GM23338 (cell line): ENCODE measurements around the gene C1orf116. TPM values are rescaled to one million over a fixed set of nuclear protein-coding genes. Genes with fewer than 3 reads are reported as not detected.

Experiments
- ATAC-seq: fragments of 200-7000 bp; cut with Tn5 transposase; 3 replicates; pipeline ENCODE4 v1.9.1; 2020
- DNase-seq: peaks from one replicate; pipeline ENCODE4 v3.0.0-alpha.2; 2015; ENCODE audit warnings: low spot score
- H2AFZ ChIP-seq: fragments of 200-600 bp; sonication (generic); 2 replicates; pipeline ENCODE4 v1.8.0; 2016; ENCODE audit warnings: antibody characterized with exemption, mild to moderate bottlenecking, moderate library complexity
- H3F3A ChIP-seq: fragments of 200-600 bp; sonication (generic); replicated peaks from 2 replicates; pipeline ENCODE4 v1.8.0; 2017; ENCODE audit warnings: antibody characterized with exemption, mixed run types, low read depth
- H3K27ac ChIP-seq: fragments of 200-600 bp; sonication (generic); 2 replicates; pipeline ENCODE4 v1.6.1; 2016; ENCODE audit warnings: low read depth
- H3K27me3 ChIP-seq: fragments of 200-600 bp; sonication (generic); 2 replicates; pipeline ENCODE4 v1.8.0; 2016; ENCODE audit warnings: mild to moderate bottlenecking, mixed run types, moderate library complexity; ENCODE audit not compliant: insufficient read depth
- H3K36me3 ChIP-seq: fragments of 200-600 bp; sonication (generic); 2 replicates; pipeline ENCODE4 v1.8.0; 2016; ENCODE audit warnings: mild to moderate bottlenecking; ENCODE audit not compliant: insufficient read depth
- H3K4me1 ChIP-seq: fragments of 200-600 bp; sonication (generic); 2 replicates; pipeline ENCODE4 v1.8.0; 2016; ENCODE audit warnings: mild to moderate bottlenecking, moderate library complexity; ENCODE audit not compliant: insufficient read depth
- H3K4me2 ChIP-seq: fragments of 200-600 bp; sonication (generic); 2 replicates; pipeline ENCODE4 v1.7.1; 2017; ENCODE audit warnings: mixed run types
- H3K4me3 ChIP-seq: fragments of 200-600 bp; sonication (generic); 2 replicates; pipeline ENCODE4 v1.6.1; 2016; ENCODE audit warnings: mixed run types
- H3K79me2 ChIP-seq: fragments of 200-600 bp; sonication (generic); replicated peaks from 2 replicates; pipeline ENCODE4 v1.8.0; 2017; ENCODE audit warnings: mild to moderate bottlenecking; ENCODE audit not compliant: insufficient read depth
- H3K9me2 ChIP-seq: fragments of 200-600 bp; sonication (generic); 2 replicates; pipeline ENCODE4 v1.8.0; 2017; ENCODE audit not compliant: insufficient read depth
- H4K20me1 ChIP-seq: fragments of 200-600 bp; sonication (generic); replicated peaks from 2 replicates; pipeline ENCODE4 v1.8.0; 2017; ENCODE audit warnings: mild to moderate bottlenecking; ENCODE audit not compliant: insufficient read depth
- H3K27ac Mint-ChIP-seq: 2 replicates; pipeline ENCODE4 v1.8.0; 2020; ENCODE audit warnings: inconsistent platforms, mild to moderate bottlenecking, moderate library complexity, mixed read lengths
- H3K27me3 Mint-ChIP-seq: 3 replicates; pipeline ENCODE4 v1.8.0; 2022; ENCODE audit warnings: low read depth, mild to moderate bottlenecking, moderate library complexity, mixed read lengths, inconsistent platforms; ENCODE audit not compliant: insufficient read depth, poor library complexity
- H3K36me3 Mint-ChIP-seq: 3 replicates; pipeline ENCODE4 v1.8.0; 2021; ENCODE audit warnings: low read depth, mild to moderate bottlenecking, inconsistent platforms, moderate library complexity, mixed read lengths
- H3K4me1 Mint-ChIP-seq: 3 replicates; pipeline ENCODE4 v1.8.0; 2020; ENCODE audit warnings: mild to moderate bottlenecking, inconsistent platforms, mixed read lengths
- H3K4me3 Mint-ChIP-seq: 3 replicates; pipeline ENCODE4 v1.8.0; 2021; ENCODE audit warnings: moderate library complexity, mild to moderate bottlenecking, inconsistent platforms, mixed read lengths
- H3K9me3 Mint-ChIP-seq: 3 replicates; pipeline ENCODE4 v1.8.0; 2020; ENCODE audit warnings: moderate library complexity, mild to moderate bottlenecking, inconsistent platforms, mixed read lengths
- CREB1 ChIP-seq: fragments of 250-450 bp; sonication (Bioruptor Pico); IDR thresholded peaks from 2 replicates; pipeline ENCODE4 v1.5.0; 2020; ENCODE audit warnings: low read depth, mild to moderate bottlenecking, moderate library complexity
- CTCF ChIP-seq, 2 experiments: fragments of 200-600 bp in 1 of 2; sonication (generic) in 1 of 2; conservative IDR thresholded peaks; 2 replicates each; pipeline versions ENCODE4 v1.5.1 to v1.6.1; 2016 to 2017; ENCODE audit warnings: antibody characterized with exemption in 2 of 2, low read depth in 2 of 2, mild to moderate bottlenecking in 2 of 2, moderate library complexity in 1 of 2
- ETS1 ChIP-seq: IDR thresholded peaks from 2 replicates; pipeline ENCODE4 v1.6.1; 2016; ENCODE audit warnings: antibody characterized with exemption
- EZH2 ChIP-seq: fragments of 200-600 bp; sonication (generic); IDR thresholded peaks from one replicate; pipeline ENCODE4 v1.8.0; 2017; ENCODE audit warnings: antibody characterized with exemption, mild to moderate bottlenecking, low read depth; ENCODE audit not compliant: unreplicated experiment
- EZH2phosphoT487 ChIP-seq: fragments of 200-600 bp; sonication (generic); IDR thresholded peaks from one replicate; pipeline ENCODE4 v1.8.1; 2018; ENCODE audit warnings: antibody characterized with exemption; ENCODE audit not compliant: unreplicated experiment
- JUNB ChIP-seq: IDR thresholded peaks from one replicate; pipeline ENCODE4 v1.6.1; 2016; ENCODE audit warnings: antibody characterized with exemption; ENCODE audit not compliant: unreplicated experiment
- NANOG ChIP-seq: IDR thresholded peaks from 2 replicates; pipeline ENCODE4 v1.6.1; 2016; ENCODE audit warnings: antibody characterized with exemption, borderline replicate concordance
- POLR2AphosphoS5 ChIP-seq: IDR thresholded peaks from 2 replicates; pipeline ENCODE4 v1.6.1; 2016; ENCODE audit warnings: antibody characterized with exemption, low read depth
- STAT1 ChIP-seq: IDR thresholded peaks from one replicate; pipeline ENCODE4 v1.6.1; 2016; ENCODE audit warnings: antibody characterized with exemption; ENCODE audit not compliant: unreplicated experiment
- ZNF114 ChIP-seq: fragments of 250-450 bp; sonication (Bioruptor Pico); IDR thresholded peaks from 2 replicates; pipeline ENCODE4 v1.5.0; 2020; ENCODE audit warnings: mild to moderate bottlenecking, moderate library complexity
- ZNF331 ChIP-seq: fragments of 250-450 bp; sonication (Bioruptor Pico); IDR thresholded peaks from 2 replicates; pipeline ENCODE4 v1.5.0; 2020; ENCODE audit warnings: low read depth, mild to moderate bottlenecking, moderate library complexity
- polyA plus RNA-seq: library from polyadenylated mRNA; unstranded; fragments of >200 nt; fragmentation: Nextera tagmentation; extraction: Ambion mirVana; gene quantifications from 2 replicates; pipeline ENCODE4 v1.2.1, GENCODE V29; 2016
- total RNA-seq: library from RNA; depleted of rRNA; stranded (reverse); fragments of >200 nt; shearing (Covaris generic); gene quantifications from 2 replicates; pipeline ENCODE4 v1.2.3, GENCODE V29; 2014
- TF ChIP-seq, protein P1 (sequence below): fragments of 250-450 bp; sonication (Bioruptor Pico); IDR thresholded peaks from 2 replicates; pipeline ENCODE4 v1.5.0; 2020; ENCODE audit warnings: mild to moderate bottlenecking, moderate library complexity
- TF ChIP-seq, protein P2 (sequence below): IDR thresholded peaks from one replicate; pipeline ENCODE4 v1.6.1; 2018; ENCODE audit warnings: antibody characterized with exemption; ENCODE audit not compliant: unreplicated experiment

The C1orf116 gene
- total and polyA plus RNA-seq, 2 experiments from 2014 or later = 2.3 to 5.3 TPM

- no peaks in the 10 kb centered on the region for H3K9me2 ChIP-seq
- peaks cover 22% of the 10 kb centered on the region for H3K4me1 Mint-ChIP-seq
- H3K27me3 Mint-ChIP-seq = no peaks in the 10 kb centered on the region
- H3K4me2 ChIP-seq = no peak overlapping the region
- H3K27ac Mint-ChIP-seq = no peak overlapping the region
- H3K9me3 Mint-ChIP-seq = no peaks in the 10 kb centered on the region
- H3F3A ChIP-seq = no peaks in the 10 kb centered on the region
- peaks cover 15% of the 10 kb centered on the region for H3K4me1 ChIP-seq
- no peak overlapping the region for H3K4me3 ChIP-seq
- no peaks in the 10 kb centered on the region for H3K79me2 ChIP-seq
- H3K27me3 ChIP-seq = no peaks in the 10 kb centered on the region
- no peak overlapping the region for H2AFZ ChIP-seq
- H3K36me3 ChIP-seq = no peaks in the 10 kb centered on the region
- no peaks in the 10 kb centered on the region for H4K20me1 ChIP-seq
- ATAC-seq (no peak), DNase-seq (no peak)
- TF ChIP-seq NANOG = no peak
- TF ChIP-seq ETS1 = no peak
- TF ChIP-seq ZNF331 = no peak
- TF ChIP-seq, protein P1, sequence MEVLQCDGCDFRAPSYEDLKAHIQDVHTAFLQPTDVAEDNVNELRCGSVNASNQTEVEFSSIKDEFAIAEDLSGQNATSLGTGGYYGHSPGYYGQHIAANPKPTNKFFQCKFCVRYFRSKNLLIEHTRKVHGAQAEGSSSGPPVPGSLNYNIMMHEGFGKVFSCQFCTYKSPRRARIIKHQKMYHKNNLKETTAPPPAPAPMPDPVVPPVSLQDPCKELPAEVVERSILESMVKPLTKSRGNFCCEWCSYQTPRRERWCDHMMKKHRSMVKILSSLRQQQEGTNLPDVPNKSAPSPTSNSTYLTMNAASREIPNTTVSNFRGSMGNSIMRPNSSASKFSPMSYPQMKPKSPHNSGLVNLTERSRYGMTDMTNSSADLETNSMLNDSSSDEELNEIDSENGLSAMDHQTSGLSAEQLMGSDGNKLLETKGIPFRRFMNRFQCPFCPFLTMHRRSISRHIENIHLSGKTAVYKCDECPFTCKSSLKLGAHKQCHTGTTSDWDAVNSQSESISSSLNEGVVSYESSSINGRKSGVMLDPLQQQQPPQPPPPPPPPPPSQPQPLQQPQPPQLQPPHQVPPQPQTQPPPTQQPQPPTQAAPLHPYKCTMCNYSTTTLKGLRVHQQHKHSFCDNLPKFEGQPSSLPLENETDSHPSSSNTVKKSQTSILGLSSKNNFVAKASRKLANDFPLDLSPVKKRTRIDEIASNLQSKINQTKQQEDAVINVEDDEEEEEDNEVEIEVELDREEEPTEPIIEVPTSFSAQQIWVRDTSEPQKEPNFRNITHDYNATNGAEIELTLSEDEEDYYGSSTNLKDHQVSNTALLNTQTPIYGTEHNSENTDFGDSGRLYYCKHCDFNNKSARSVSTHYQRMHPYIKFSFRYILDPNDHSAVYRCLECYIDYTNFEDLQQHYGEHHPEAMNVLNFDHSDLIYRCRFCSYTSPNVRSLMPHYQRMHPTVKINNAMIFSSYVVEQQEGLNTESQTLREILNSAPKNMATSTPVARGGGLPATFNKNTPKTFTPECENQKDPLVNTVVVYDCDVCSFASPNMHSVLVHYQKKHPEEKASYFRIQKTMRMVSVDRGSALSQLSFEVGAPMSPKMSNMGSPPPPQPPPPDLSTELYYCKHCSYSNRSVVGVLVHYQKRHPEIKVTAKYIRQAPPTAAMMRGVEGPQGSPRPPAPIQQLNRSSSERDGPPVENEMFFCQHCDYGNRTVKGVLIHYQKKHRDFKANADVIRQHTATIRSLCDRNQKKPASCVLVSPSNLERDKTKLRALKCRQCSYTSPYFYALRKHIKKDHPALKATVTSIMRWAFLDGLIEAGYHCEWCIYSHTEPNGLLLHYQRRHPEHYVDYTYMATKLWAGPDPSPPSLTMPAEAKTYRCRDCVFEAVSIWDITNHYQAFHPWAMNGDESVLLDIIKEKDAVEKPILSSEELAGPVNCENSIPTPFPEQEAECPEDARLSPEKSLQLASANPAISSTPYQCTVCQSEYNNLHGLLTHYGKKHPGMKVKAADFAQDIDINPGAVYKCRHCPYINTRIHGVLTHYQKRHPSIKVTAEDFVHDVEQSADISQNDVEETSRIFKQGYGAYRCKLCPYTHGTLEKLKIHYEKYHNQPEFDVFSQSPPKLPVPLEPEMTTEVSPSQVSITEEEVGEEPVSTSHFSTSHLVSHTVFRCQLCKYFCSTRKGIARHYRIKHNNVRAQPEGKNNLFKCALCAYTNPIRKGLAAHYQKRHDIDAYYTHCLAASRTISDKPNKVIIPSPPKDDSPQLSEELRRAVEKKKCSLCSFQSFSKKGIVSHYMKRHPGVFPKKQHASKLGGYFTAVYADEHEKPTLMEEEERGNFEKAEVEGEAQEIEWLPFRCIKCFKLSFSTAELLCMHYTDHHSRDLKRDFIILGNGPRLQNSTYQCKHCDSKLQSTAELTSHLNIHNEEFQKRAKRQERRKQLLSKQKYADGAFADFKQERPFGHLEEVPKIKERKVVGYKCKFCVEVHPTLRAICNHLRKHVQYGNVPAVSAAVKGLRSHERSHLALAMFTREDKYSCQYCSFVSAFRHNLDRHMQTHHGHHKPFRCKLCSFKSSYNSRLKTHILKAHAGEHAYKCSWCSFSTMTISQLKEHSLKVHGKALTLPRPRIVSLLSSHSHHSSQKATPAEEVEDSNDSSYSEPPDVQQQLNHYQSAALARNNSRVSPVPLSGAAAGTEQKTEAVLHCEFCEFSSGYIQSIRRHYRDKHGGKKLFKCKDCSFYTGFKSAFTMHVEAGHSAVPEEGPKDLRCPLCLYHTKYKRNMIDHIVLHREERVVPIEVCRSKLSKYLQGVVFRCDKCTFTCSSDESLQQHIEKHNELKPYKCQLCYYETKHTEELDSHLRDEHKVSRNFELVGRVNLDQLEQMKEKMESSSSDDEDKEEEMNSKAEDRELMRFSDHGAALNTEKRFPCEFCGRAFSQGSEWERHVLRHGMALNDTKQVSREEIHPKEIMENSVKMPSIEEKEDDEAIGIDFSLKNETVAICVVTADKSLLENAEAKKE (CRISPR knock-in tag) = no peak
- no peak for TF ChIP-seq STAT1
- TF ChIP-seq EZH2 = no peak
- no peak for TF ChIP-seq POLR2AphosphoS5
- TF ChIP-seq EZH2phosphoT487 = no peak
- TF ChIP-seq CTCF (conservative IDR thresholded peaks at IDR 0.05; ENCODE audit: low read depth in 2 of 2) = no peak
- TF ChIP-seq CREB1 = no peak
- TF ChIP-seq JUNB = no peak
- no peak for TF ChIP-seq ZNF114 (CRISPR knock-in tag)
- TF ChIP-seq, protein P2, sequence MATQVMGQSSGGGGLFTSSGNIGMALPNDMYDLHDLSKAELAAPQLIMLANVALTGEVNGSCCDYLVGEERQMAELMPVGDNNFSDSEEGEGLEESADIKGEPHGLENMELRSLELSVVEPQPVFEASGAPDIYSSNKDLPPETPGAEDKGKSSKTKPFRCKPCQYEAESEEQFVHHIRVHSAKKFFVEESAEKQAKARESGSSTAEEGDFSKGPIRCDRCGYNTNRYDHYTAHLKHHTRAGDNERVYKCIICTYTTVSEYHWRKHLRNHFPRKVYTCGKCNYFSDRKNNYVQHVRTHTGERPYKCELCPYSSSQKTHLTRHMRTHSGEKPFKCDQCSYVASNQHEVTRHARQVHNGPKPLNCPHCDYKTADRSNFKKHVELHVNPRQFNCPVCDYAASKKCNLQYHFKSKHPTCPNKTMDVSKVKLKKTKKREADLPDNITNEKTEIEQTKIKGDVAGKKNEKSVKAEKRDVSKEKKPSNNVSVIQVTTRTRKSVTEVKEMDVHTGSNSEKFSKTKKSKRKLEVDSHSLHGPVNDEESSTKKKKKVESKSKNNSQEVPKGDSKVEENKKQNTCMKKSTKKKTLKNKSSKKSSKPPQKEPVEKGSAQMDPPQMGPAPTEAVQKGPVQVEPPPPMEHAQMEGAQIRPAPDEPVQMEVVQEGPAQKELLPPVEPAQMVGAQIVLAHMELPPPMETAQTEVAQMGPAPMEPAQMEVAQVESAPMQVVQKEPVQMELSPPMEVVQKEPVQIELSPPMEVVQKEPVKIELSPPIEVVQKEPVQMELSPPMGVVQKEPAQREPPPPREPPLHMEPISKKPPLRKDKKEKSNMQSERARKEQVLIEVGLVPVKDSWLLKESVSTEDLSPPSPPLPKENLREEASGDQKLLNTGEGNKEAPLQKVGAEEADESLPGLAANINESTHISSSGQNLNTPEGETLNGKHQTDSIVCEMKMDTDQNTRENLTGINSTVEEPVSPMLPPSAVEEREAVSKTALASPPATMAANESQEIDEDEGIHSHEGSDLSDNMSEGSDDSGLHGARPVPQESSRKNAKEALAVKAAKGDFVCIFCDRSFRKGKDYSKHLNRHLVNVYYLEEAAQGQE = no peak
- H3K4me3 Mint-ChIP-seq = no peak overlapping the region
- no peaks in the 10 kb centered on the region for H3K36me3 Mint-ChIP-seq
- no peak overlapping the region for H3K27ac ChIP-seq
Observed at GRCh38 chr1:207036865-207037264, 4.3 kb upstream of the C1orf116 start.
